NB4 (cell line): ENCODE measurements around the gene SAFB2.

ENCODE experiments used
- POLR2A ChIP-seq: IDR thresholded peaks from 2 replicates; pipeline ENCODE4 v1.6.1; 2011; ENCODE audit warnings: mild to moderate bottlenecking; ENCODE audit not compliant: insufficient read length; ENCODE audit errors: extremely low read depth
- TF ChIP-seq, protein P1 (sequence below): IDR thresholded peaks from one replicate; pipeline ENCODE4 v1.5.1; 2012; ENCODE audit warnings: low read depth, low read length

DNA sequence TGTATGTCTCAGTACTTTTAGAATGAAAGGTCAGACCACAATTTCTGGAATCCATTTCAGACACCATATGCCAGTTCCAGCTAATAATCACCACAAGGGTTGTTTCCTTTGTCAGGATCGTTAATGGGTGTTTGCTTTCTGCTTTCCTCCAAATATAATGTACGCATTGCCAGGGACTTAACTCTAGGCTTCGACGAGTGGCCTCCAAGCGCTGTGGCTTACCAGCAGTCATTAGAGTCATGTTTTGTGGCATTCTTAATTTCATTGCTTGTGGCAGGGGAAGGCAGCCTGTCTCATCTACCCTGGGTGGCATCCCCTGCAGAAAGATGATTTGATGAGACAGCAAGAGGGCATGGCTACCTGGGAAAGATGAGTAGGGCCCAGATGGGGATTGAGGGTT is 22.8 kb upstream of the SAFB2 start:
- TF ChIP-seq, protein P1, sequence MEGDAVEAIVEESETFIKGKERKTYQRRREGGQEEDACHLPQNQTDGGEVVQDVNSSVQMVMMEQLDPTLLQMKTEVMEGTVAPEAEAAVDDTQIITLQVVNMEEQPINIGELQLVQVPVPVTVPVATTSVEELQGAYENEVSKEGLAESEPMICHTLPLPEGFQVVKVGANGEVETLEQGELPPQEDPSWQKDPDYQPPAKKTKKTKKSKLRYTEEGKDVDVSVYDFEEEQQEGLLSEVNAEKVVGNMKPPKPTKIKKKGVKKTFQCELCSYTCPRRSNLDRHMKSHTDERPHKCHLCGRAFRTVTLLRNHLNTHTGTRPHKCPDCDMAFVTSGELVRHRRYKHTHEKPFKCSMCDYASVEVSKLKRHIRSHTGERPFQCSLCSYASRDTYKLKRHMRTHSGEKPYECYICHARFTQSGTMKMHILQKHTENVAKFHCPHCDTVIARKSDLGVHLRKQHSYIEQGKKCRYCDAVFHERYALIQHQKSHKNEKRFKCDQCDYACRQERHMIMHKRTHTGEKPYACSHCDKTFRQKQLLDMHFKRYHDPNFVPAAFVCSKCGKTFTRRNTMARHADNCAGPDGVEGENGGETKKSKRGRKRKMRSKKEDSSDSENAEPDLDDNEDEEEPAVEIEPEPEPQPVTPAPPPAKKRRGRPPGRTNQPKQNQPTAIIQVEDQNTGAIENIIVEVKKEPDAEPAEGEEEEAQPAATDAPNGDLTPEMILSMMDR = no peak
- no peak for TF ChIP-seq POLR2A
